HG03060 (cell line): ENCODE measurements around the gene CAMTA1.

Experiments
- ATAC-seq: cut with Tn5 transposase; IDR thresholded peaks from one replicate; pipeline ENCODE4 v1.9.1; 2021; ENCODE audit warnings: low read depth, moderate number of reproducible peaks; ENCODE audit not compliant: unreplicated experiment

The CAMTA1 gene

DNA sequence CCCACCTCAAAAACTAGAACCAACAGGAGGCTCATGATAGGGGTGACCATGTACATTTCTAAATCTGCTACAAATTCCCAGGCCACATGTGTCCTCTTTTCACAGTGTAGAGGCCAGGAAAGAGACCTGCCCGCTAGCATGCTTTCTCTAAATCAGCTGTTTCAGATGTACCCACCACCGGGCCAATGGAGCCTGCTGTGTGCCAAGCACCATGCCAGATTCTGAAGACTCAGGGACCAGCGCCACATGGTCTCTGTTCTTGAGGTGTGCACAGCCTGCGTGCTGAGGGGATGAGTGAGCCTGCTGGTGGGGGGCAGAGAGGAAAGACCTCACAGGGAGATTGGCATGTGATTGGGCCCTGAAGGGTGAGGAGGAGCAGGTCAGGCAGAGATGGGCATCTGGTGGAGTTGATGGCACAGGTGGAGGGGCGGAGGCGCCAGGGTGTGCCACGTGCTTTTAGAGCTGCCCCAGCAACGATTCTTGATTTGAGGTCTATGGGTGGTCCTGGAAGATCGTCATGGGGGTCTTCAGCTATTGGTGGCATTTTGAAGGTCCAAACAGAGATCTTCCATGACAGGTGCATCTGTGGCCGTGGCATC lies 500.7 kb downstream of the CAMTA1 start:
- ATAC-seq = no peak

DNA sequence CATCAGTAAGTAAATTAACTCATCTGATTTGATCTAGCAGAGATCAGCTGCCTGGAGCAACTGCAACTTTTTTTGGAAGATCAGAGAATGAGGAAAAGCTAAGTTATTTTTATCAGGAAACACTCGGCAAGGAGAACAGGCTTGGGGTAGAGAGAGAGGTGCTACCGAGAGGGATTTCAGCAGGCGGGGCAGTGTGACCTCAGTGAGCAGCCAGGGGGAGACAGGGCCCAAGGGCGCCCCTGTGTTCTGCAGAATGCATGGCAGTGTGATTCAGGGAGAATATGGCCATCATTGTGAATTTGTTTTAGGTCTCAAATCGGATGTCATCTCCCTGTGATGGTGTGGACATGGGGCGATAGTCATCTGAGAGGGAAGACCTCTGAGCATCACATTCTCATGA lies 501.8 kb downstream of the CAMTA1 start:
- ATAC-seq = no peak

DNA sequence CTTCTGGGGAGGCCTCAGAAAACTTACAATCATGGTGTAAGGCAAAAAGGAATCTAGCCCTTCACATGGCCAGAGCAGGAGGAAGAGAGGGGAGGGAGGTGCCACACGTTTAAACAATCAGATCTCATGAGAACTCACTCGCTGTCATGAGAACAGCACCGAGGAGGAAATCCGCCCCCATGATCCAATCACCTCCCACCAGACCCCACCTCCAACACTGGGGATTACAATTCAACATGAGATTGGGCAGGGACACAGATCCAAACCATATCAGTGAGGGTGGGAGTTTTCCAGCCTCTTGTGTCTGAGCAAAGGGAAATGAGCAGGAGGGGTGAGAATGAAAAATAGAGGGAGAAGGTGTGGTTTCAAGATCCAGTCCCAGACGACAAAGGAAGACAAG lies 503.7 kb downstream of the CAMTA1 start:
- ATAC-seq = no peak

DNA sequence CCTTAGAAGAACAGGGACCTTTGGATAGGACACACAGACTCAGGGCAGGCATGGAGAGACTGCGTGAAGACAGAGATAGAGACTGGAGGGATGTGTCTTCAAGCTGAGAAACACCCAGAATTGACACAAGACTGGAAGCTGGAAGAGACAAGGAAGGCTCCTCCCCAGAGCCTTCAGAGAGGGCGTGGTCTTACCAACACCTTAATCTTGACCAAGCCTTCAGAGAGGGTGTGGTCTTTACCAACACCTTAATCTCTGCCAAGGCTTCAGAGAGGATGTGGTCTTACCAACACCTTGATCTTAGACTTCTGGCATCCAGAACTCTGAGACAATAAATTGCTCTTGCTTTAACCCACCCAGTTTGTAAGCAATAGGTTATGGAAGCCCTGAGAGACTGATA lies 504.4 kb downstream of the CAMTA1 start:
- no peak for ATAC-seq

DNA sequence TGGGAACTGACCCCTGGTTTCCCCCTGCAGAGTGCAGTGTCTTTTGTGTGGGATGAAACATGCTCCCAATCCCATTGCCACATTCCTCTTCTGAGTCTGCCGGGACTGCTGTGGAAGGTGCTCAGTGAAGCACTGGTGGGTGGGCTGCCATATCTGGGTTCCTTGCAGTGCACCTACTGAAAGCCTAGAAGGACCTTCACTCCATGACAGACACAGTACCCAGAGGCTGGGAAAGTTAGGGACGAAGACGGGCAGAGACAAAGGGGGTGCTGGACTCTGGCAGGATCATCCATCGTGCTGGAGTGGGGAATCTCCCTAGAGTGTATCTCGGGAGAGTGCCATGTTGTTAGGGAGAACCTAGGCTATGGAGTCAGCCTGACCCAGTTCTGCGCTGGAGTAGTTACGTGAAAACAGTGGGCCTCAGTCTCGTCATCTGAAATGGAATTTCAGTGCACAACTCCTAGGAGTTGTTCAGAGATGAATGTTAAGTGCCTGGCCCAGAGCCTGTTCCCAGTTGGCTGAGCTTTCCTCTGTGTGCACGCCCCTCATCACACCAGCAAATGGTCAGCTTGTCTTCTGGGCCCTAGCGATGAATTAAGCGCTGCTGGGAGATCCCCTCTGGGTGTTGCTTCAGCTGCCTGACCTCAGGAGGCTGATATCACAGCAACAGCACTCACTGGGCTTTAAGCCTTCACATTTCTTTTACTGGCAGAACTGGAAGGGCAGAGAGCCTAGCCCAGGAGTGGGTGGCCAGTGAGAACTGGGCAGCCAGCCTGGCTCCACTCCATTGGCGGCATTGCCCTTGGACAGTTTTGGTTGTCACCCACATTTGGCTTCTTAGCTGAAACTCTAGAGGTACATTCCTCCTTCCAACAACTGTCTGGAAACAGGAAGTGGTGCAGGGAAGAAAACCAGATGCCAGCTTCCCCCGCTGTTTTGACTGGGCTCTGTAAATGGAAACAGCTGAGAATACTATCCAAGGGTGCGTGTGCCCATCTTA lies 506.0 kb downstream of the CAMTA1 start:
- no peak for ATAC-seq

DNA sequence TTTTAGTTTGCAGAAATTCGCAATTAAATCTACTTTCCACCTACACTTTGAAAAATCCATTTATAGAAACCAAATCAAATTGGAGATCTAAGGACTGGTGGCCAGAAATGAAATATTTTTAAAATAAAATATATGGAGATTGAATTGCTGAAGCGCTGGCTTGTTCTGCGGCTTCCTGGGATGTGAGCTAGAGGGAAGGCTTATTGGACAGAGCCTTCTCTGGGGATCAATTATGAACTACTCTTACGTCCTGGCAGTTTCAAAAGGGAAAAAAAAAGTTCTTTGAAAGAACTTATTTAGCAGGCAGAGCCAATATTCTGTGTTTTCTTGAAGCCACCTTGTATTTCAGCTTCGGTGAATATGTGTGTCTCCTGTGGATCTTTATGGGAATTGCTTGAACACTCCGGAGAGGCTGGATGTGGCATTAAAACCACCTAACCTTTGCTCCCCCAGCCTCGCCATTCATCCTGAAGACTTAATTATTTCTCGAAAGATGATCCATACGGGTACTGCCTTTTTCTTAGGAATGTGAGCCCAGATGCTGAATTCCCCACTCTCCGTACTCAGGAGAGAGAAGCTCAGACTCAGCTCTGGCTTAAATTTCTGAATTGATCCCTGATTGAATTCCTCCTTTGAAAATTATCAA lies 506.9 kb downstream of the CAMTA1 start:
- ATAC-seq = no peak

DNA sequence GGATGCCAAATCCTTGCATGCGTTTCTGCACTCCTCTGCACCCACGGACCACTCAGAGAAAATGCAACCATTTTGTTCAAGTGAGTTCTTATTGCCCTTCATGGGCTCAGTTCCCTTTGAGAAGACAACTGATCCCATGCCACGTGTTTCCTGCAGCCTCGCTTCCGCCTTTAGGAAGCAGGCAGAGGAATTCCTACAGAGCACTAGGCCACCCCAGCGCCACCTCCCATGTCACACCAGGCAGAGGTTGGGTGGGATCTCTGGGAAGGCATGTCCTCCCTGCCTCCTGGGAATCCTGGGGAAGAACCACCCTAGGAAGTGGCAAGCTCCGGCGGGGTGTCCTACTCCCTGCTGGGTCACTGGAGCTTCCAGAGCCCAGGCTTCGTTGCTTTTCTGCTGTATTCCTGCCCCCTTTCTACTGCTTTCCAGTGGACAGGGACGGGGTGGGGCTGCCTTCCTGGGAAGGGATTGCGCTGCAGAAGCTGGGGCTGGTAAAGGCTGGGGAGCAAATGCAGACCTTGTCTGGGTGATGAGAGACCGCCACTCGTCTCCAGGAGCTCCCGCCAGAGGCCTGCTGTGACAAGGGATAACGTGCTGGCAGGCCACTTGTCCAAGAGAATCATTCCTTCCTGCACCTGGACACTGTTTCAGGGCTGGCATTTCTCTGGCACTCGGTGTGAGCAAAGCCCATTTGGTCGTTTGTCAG lies 507.6 kb downstream of the CAMTA1 start:
- no peak for ATAC-seq

DNA sequence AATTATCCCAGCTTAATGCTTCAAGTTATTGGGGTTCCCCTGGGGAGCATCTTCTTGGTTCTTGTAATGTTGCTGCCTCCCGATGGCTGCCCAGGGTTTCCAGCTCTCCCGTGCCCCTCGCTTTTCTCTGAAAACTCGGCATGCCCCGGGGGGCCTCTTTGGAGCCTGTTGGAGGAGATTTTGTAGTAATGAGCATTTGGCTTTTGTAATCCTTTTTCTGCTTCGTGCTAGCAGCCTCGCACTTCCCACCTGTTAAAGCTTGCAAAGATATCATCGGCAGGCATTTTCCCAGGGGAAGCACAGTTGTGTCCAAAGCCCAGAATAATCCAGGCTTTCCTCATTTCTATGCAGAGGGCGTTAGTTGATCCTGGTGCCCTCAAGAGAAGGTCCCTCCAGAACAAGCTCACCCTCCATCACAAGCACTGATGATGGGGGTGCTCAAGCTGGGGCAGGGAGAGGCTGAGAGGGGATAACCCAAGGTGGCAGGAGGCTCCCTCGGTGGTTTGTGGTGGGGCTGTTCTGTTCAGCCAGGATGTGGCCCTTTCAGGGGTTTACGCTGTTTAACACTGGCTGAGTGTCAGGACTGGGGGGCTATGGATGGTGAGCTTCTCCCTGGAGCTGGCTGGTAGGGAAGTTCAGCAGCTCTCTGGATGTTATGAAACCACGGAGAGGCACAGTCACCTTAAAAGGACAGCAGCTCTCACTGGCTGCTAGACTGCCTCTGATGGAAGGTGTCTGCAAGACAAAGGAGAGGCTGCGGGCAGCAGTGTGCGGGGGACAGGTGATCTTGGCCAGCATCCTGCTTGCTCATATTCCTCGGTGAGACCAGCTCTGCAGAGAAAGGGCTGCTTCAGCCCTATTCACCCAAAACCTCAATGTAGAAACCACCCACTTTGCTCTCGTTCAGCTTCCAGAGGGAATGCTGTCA lies 508.7 kb downstream of the CAMTA1 start:
- no peak for ATAC-seq

DNA sequence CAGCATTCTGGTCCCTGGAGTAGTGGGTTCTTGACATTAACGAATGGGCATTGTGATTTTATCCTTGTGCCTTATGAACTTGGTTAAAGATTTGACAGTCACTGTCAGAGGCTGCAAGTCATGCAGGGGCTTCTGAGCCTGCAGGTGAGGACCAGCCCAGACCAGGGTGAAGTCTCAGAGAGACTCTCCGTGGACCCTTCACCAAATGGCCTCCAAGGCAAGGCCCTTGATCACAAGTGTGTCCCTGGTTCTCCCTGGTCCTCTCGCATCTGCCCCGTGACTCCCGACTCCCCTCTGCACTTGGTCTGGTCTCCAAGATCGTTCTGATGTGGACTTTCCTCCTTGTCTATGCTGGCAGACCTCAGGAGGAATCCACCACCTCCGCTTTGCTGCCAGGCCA lies 509.4 kb downstream of the CAMTA1 start:
- ATAC-seq = no peak

DNA sequence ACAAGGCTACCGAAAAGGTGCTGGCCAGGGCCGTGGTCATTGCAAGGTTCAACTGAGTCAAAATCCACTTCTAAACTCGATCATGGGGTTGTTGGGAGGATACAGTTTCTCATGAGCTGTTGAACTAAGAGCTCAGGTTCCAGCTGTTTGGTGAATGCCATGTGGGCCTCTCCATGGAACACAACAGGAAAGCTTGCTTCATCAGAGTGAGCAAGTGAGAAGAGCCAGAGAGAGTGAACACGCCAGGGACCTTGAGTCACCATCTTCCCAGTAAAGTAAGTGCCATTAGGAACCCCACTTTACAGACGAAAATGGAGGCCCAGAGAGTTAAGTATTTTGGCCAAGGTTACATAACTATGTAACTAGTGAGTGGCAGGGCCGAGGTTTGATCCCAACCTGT lies 510.7 kb downstream of the CAMTA1 start:
- no peak for ATAC-seq

DNA sequence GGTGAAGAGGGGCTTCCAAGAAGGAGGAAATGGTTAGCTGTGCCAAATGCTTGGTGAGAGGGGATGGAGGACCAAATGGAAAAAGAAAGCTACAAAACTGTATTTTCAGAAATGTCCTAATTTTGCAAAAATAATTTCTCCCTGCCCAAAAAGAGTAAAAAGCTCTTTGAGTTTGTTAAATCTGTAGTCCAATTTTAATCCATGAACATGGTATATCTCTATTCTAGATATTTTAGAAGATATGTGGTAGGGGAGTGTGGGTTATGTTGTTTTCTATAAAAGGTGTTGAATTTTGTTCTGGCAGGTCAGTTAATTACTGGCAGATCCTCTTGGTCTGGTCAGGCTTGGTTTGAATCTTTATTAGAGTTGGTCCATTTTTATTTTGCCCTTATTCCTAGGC lies 511.7 kb downstream of the CAMTA1 start:
- ATAC-seq = no peak

DNA sequence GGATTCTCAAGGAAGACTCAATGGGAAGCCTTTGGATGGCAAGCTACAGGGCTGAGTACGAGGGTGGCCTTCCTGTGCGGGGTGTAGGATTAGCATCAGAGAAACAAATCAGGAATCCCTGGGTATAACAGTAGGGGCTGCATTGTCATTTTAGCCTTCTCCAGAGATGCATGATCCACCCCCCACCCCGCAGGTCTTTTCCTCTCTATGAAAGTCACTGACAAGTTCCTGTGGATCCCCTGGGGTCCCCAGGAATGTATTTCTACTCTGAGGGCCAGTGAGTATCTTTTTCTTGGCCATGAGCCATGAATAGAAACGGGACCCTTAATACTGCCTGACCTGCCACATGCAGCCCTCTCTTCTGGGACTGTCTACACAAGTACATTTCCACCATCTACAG lies 512.9 kb downstream of the CAMTA1 start:
- ATAC-seq = no peak

DNA sequence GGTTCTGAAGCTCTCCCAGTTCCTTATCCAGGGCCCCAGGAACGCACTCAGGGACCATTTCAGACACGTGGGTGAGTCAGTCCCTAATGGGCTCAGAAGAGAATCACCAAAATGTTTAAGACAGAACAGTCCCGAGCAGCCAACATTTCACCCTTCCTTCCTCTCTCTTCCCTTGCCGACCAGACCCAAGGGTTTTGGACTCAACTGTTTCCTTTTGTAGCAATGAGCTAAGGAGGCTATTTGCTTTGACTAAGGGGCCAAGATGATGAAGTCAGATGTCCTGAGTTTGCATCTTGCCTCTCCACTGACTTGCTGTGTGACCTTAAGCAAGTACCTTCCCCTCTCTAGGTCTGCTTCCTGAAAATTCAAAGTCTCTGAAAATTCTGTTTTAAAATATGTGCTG lies 513.5 kb downstream of the CAMTA1 start:
- ATAC-seq = no peak

DNA sequence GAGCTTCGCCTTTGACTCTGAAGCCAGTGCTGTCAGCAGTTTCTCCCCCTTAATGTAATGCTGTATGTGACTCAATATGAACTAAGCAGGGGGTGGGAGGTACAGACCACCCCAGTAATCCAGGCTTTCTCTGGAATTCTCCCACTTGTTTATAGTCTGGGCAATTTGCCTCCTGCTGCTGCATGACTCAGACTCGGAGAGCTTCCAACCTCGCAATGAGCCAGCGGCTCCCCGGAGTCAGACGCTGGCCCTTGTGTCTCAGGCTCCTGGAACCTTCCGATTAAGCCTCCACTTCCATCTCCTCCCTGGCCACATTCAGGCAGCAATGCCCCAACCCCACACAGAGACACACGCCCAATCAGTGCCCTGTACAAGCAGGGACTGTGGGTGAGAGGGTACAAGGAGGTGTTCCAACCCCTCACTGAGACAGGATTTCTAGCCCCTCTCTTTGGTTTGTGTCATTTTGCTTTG lies 514.1 kb downstream of the CAMTA1 start:
- ATAC-seq = no peak

DNA sequence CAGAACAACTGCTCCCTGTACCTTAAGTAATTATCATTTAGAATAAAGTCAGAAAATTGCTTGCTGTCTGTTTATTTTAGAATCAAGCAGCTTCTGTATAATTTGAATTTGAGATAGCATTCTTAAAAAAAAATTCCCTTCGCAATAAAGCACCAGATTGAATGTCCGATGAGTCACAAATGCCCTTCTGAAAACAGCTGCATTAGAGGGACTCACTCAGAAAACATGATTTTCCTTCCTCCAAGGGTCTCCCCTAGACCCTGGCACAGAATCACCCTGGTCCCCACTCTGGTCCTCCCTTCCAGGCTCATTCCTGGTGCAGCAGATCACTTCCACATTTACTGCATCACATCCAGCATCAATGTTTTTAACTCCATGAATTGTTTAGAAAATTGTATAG lies 514.7 kb downstream of the CAMTA1 start:
- no peak for ATAC-seq

DNA sequence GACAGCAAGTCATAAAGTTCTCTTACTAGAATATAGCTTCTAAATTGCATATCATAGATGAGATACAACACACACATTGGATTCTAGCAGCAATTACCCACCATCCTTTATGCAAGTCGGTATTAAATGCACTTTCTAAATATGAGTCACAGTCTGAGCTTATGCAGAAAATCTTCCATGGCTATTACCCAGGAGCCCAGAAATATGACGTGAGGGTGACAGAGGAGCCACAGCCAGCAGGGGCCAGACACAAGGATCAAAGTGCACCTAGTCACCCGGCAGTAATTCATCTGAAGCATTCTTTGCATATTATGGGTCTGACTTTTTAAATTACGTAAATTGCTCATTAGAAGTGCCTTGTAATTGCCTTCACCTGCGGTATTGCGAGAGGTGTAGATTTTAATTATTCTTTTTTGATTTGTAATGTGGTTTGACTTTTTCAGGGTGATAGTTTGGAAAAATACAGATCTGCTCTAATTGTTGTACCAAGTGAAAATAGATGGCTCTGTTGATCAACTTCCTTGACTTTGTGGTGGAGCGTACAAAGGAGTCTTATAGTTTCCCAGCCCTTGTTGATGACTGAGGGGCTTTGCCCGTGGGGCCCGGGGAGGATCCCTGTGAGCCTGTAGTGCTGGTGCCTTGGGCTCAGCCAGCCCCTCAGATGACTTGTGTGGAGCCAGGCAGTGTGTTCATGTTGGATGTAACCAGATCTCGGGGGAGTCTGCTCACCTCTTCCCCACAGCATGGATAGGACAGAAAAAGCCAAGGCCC lies 515.8 kb downstream of the CAMTA1 start:
- ATAC-seq = no peak

DNA sequence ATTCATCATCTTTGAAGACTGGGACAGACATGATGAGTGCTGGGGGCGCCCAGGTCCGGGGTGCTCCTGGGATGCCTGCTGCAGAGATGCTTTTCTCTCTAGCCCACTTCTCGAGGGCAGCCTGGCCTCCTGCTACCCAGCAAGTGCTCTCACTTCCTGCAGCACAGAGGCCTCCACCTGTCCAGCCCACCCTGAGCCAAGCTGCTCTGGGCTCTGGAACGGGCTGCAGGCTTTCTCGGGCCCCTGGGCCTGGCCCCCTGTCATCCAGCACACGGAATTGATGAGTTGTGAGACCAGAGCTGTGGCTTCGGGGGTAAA lies 516.4 kb downstream of the CAMTA1 start:
- no peak for ATAC-seq

DNA sequence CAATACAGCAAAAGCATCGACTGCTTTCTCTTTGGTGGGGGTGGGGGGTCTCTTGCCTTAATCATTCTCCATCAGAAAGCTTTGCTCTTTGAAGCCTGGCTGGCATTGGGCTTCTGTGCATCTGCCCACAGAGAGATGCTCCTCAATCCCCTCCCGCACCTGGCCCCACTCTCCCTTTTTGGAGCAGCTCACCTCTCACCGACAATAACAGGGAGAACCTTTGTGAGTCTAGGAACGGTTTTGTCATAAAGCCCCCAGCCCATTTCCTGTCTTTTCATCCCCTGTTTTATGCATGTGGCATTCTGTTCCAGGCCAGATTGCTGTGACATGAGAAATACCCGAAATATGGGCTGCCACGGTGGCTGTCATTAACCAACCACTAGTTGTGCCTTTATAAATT lies 516.9 kb downstream of the CAMTA1 start:
- ATAC-seq = no peak

DNA sequence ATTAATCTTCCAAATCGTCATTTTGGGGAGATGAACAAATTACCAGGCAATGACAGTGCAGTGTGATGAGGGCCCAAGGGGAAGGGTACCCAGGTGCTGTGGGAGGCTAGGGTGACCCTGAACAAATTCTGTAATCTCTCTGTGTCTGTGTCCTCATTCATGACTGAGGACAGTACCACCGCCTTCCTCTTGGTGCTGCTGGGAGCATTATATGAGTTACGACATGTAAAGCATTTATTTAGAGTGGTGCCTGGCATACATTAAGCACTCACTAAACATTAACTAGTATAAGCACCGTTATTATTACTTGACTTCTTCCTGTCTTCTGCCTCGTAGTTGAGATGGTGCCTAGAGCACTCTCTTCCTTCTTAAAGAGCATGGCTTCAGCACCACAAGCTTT lies 517.6 kb downstream of the CAMTA1 start:
- ATAC-seq = no peak
